Endothelial cell of umbilical vein (primary cell): ENCODE data around the gene CRACR2A. TPM values are rescaled to one million over a fixed set of nuclear protein-coding genes. Genes with fewer than 3 reads are reported as not detected.

Experiments used
- BruUV-seq: library from RNA; stranded (reverse); fragments of 400-500 nt; replicated peaks from 2 replicates; lab custom pipeline; 2021; lab: Mats Ljungman, UMichigan
- CTCF ChIA-PET: fragments of 300-600, 350-600 bp; sonication (Branson Sonifier 250); formaldehyde crosslinking; loops from one replicate; lab custom pipeline; 2021; ENCODE audit warnings: antibody characterized with exemption, inconsistent platforms; lab: Charles Lee
- POLR2A ChIA-PET: fragments of 300-600, 350-600 bp; sonication (Branson Sonifier 250); formaldehyde crosslinking; loops from one replicate; lab custom pipeline; 2021; ENCODE audit warnings: antibody characterized with exemption, inconsistent platforms; lab: Charles Lee
- DNase-seq: peaks from one replicate; pipeline ENCODE4 v3.0.0-alpha.2; 2011; ENCODE audit warnings: low read depth, low spot score
- FAIRE-seq: peaks from 2 replicates; lab custom pipeline; 2011; peaks lifted over from hg19 to GRCh38; lab: Jason Lieb, UNC
- H2AFZ ChIP-seq: 2 replicates; pipeline ENCODE4 v1.6.0; 2012; ENCODE audit warnings: low read depth, low read length, control low read depth, inconsistent platforms
- H3K27ac ChIP-seq: 2 replicates; pipeline ENCODE4 v1.5.1; 2011; ENCODE audit warnings: low read depth, mild to moderate bottlenecking, control low read depth, low read length, moderate library complexity; ENCODE audit not compliant: insufficient read depth
- H3K27me3 ChIP-seq, 2 experiments: 2 replicates each; pipeline versions ENCODE4 v1.6.0 to v1.6.1; 2011; ENCODE audit warnings: low read length in 2 of 2, mixed read lengths in 1 of 2; ENCODE audit not compliant: control insufficient read depth in 2 of 2, insufficient read depth in 2 of 2
- H3K36me3 ChIP-seq, 2 experiments: 2 replicates in 1 of 2; 3 replicates in 1 of 2; pipeline ENCODE4 v1.5.1; 2011; ENCODE audit warnings: low read length in 2 of 2, mild to moderate bottlenecking in 1 of 2, moderate library complexity in 1 of 2; ENCODE audit not compliant: control insufficient read depth in 2 of 2, insufficient read depth in 2 of 2; ENCODE audit errors: extremely low read depth in 1 of 2
- H3K4me1 ChIP-seq: 3 replicates; pipeline ENCODE4 v1.5.1; 2011; ENCODE audit warnings: mild to moderate bottlenecking, low read length; ENCODE audit not compliant: control insufficient read depth, insufficient read depth; ENCODE audit errors: extremely low read depth
- H3K4me2 ChIP-seq: 2 replicates; pipeline ENCODE4 v1.6.1; 2011; ENCODE audit warnings: low read length, control low read depth, mixed read lengths; ENCODE audit not compliant: insufficient read depth
- H3K4me3 ChIP-seq, 3 experiments: fragments of 200-600 bp in 1 of 3; sonication (generic), shearing (Covaris generic) in 1 of 3; replicated peaks in 1 of 3; 2 replicates each; pipeline ENCODE4 v1.5.1; 2011 to 2016; ENCODE audit warnings: control low read depth in 3 of 3, low read length in 3 of 3, mild to moderate bottlenecking in 2 of 3, inconsistent platforms in 1 of 3, low read depth in 1 of 3, moderate library complexity in 1 of 3; ENCODE audit not compliant: insufficient read depth in 1 of 3
- H3K79me2 ChIP-seq: 2 replicates; pipeline ENCODE4 v1.6.0; 2012; ENCODE audit warnings: low read length, inconsistent platforms; ENCODE audit not compliant: control insufficient read depth, insufficient read depth
- H3K9ac ChIP-seq: replicated peaks from 2 replicates; pipeline ENCODE3; 2011; ENCODE audit warnings: low read length, control low read depth; ENCODE audit not compliant: insufficient read depth; ENCODE audit errors: extremely low read depth
- H3K9me1 ChIP-seq: replicated peaks from 3 replicates; pipeline ENCODE4 v1.6.0; 2011; ENCODE audit warnings: mild to moderate bottlenecking, low read length; ENCODE audit not compliant: control insufficient read depth, insufficient read depth; ENCODE audit errors: extremely low read depth
- H3K9me3 ChIP-seq: replicated peaks from 2 replicates; pipeline ENCODE4 v1.5.1; 2012; ENCODE audit warnings: low read length, inconsistent platforms; ENCODE audit not compliant: control insufficient read depth, insufficient read depth
- H4K20me1 ChIP-seq: replicated peaks from 2 replicates; pipeline ENCODE3; 2011; ENCODE audit warnings: mild to moderate bottlenecking, low read length; ENCODE audit not compliant: control insufficient read depth, insufficient read depth; ENCODE audit errors: extremely low read depth
- CTCF ChIP-seq, 2 donors: IDR thresholded peaks; 1 replicate in 1 of 2; 2 replicates in 1 of 2; pipeline ENCODE4 v1.5.1; 2011; ENCODE audit warnings: low read length in 2 of 2, mild to moderate bottlenecking in 2 of 2, moderate library complexity in 2 of 2, control low read depth in 1 of 2, inconsistent platforms in 1 of 2, low read depth in 1 of 2; ENCODE audit not compliant: insufficient read depth in 1 of 2; ENCODE audit errors: extremely low read depth in 1 of 2
- EZH2 ChIP-seq: IDR thresholded peaks from 2 replicates; pipeline ENCODE4 v1.6.1; 2012; ENCODE audit warnings: borderline replicate concordance, low read depth, mild to moderate bottlenecking, moderate library complexity, low read length, inconsistent platforms; ENCODE audit not compliant: severe bottlenecking
- FOS ChIP-seq: IDR thresholded peaks from 2 replicates; pipeline ENCODE4 v1.6.1; 2011; ENCODE audit warnings: mild to moderate bottlenecking, low read length, moderate library complexity, borderline replicate concordance; ENCODE audit not compliant: insufficient read depth
- GATA2 ChIP-seq: IDR thresholded peaks from 2 replicates; pipeline ENCODE4 v1.7.0; 2011; ENCODE audit warnings: low read depth, mild to moderate bottlenecking, moderate library complexity, mixed read lengths, low read length; ENCODE audit not compliant: insufficient read length, insufficient read depth
- JUN ChIP-seq: IDR thresholded peaks from 2 replicates; pipeline ENCODE4 v1.6.1; 2011; ENCODE audit warnings: borderline replicate concordance, low read depth; ENCODE audit not compliant: insufficient read length, insufficient read depth
- MAX ChIP-seq: IDR thresholded peaks from 2 replicates; pipeline ENCODE4 v1.6.1; 2011; ENCODE audit not compliant: insufficient read depth, insufficient read length
- MYC ChIP-seq: IDR thresholded peaks from one replicate; pipeline ENCODE4 v1.6.1; 2011; ENCODE audit warnings: mild to moderate bottlenecking, low read depth, low read length
- POLR2A ChIP-seq: IDR thresholded peaks from 2 replicates; pipeline ENCODE4 v1.6.1; 2012; ENCODE audit warnings: low read depth, mild to moderate bottlenecking, control low read depth, low read length
- POLR2AphosphoS5 ChIP-seq: IDR thresholded peaks from 2 replicates; pipeline ENCODE4 v1.6.1; 2012; ENCODE audit warnings: low read depth, mild to moderate bottlenecking, control low read depth, low read length, moderate library complexity; ENCODE audit not compliant: insufficient read depth
- dilution Hi-C: fragments of 300-500 bp; cut with MboI; formaldehyde crosslinking; loops from one replicate; pipeline ENCODE4 v1.15.0; 2019; ENCODE audit warnings: low sequenced_read_pairs; ENCODE audit not compliant: extremely low pct_ligation_motif_present
- intact Hi-C: fragments of 100-400 bp; cut with micrococcal nuclease; formaldehyde crosslinking; loops from one replicate; pipeline ENCODE4 v1.10.0; 2022
- polyA plus RNA-seq, 4 experiments: library from polyadenylated mRNA; depleted of rRNA in 3 of 4; stranded (reverse) in 3 of 4; unstranded in 1 of 4; fragments of >200 nt; gene quantifications; 2 replicates each; pipeline versions ENCODE4 v1.2.1 to v1.2.3, GENCODE V29; 2011 to 2012; ENCODE audit warnings: missing spikeins in 1 of 4
- total RNA-seq: library from RNA; stranded (reverse); gene quantifications from 2 replicates; pipeline ENCODE4 v1.2.3, GENCODE V29; 2021

CRACR2A gene
- total and polyA plus RNA-seq, 2 donors (not counting 3 experiments of a cell fraction or from before 2014, with no cell fraction given), result 4.4 to 15.9 TPM

- DNase-seq (no peak), FAIRE-seq (no peak)
- Histone ChIP-seq H3K9me3 (no peaks in the 10 kb centered on the region), H3K9ac (no peak overlapping the region), H3K79me2 (no peaks in the 10 kb centered on the region), H3K4me1 (peaks cover 10% of the 10 kb centered on the region), H2AFZ (no peak overlapping the region), H3K36me3 (no peaks in the 10 kb centered on the region), H3K27ac (no peak overlapping the region), H3K4me3 (no peak overlapping the region), H3K27me3 (no peaks in the 10 kb centered on the region), H4K20me1 (no peaks in the 10 kb centered on the region), H3K4me2 (no peak overlapping the region), H3K9me1 (no peaks in the 10 kb centered on the region)
- TF ChIP-seq CTCF (IDR thresholded peaks at IDR 0.05; ENCODE audit: extremely low read depth in 1 of 2, insufficient read depth in 1 of 2, low read depth in 1 of 2, low read length in 2 of 2) (no peak), MYC (no peak), JUN (no peak), POLR2A (no peak), POLR2AphosphoS5 (no peak), MAX (no peak), FOS (no peak), GATA2 (no peak), EZH2 (no peak)
- ChIA-PET POLR2A (no interaction called here), CTCF (no interaction called here)
- intact Hi-C loops (no loop called here), dilution Hi-C loops (no loop called here)
- BruUV-seq, result no TSS peak
Measured at GRCh38 chr12:3747543-3747942, 5.4 kb downstream of the CRACR2A start.
